GM21717 (cell line): ENCODE data around the gene PCDH9.

Experiments
- ATAC-seq: cut with Tn5 transposase; IDR thresholded peaks from one replicate; pipeline ENCODE4 v1.9.1; 2021; ENCODE audit warnings: mild to moderate bottlenecking, moderate library complexity; ENCODE audit not compliant: unreplicated experiment

Gene PCDH9

DNA sequence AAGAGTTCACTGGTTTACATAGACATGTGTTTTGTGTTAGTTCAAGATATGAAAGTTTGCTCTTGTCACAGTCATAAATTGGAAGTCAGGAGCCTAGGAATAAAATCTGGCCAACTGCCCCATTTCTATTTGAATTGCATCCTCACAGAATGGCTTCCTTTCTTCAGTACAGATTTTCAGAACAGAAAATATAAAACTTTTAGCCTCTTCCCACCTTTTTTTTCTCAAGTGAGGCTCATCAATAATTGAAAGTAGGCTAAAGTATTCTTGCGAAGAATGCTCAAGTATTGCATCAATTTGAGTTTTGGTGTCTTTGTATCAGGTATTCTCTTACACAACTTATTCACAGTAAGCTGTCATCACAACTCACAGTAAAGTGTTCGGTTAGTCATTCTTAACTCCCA is 802.7 kb downstream of the PCDH9 start:
- ATAC-seq, result no peak

DNA sequence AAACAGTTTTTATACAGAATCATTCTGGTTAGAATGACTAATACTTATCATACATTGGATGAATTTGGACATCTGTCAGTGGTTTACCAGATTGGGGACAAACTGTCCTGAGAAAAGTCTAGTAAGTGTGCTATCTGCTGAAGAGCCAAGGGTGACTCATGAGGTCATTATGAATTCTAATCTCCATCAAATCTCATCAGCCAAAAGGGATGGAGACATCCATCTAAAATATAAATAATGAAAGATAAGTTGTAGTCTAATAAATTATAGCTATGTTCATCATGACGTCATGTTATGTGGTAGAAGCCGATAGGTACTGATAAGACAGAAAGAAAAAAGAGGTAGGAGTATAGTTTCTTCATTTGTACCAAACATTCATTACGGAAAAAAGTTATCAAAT is 804.4 kb downstream of the PCDH9 start:
- ATAC-seq, result no peak

DNA sequence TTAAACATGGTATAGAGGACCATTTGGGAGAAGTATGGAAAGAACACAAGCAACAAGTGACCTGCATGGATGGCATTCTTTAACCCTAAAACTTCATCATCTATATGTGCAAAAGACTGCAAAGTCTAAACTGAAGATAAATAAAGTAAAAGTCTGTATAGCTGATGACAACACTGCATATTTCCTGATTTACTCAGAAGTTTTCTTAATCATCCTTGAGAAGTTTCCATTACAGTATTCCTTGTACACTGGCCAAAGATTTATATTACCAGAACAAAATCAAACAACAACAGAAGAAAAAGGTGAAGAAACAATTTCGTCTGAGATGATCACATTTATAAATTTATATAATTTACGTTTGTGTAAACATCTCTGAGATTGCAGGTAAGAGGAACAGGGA is 805.7 kb downstream of the PCDH9 start:
- no peak for ATAC-seq

DNA sequence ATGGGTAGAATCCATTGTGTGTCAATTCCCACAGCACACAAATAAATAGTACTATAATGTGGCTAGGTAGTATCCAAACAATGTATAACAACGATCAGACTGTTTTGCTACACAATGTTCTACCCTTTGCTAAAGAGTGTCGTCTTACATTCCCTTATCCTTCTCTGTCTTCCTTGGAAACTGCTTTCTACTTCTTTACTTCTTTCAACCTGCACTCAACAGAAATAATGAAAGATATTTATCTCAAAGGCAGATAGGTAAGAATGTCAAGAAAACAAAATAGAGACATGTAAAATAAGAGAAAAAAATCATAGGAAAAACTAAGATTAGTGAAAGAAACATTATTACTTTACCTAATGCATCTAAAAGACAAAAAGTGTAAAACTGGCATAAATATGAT is 814.7 kb downstream of the PCDH9 start:
- no peak for ATAC-seq

DNA sequence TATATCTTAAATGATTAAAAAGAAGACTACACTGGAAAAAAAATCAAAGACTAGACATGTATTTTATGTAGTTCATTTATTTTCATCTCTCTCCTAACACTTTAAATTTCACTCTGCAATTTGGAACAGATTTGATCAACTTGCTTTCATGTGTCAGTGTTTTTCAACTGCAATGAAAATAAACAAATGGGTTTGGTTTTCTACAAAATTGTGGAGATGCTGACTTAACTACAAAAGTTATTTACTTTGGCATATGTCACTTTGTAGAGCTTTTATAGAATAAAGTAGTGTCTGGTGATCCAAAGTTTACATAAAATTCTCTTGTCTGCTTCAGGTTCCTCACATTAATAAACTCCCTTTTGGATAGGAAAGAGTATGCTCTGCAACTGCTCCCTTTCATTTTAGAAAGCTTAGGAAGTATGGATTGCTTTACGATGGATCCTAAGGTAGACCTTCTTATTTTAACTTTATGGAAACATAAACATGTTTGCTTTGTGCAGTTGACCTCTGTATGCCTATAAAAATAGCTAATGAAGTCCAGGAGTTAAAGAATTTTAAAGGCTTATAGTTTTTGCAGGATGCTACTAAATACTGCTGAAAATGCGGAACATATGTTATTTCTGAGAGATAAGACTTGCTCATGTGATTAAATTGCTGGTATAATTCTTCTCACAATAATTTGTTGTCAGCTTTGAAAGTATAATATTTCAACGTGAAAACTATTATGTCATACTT is 815.9 kb downstream of the PCDH9 start:
- ATAC-seq, result no peak

DNA sequence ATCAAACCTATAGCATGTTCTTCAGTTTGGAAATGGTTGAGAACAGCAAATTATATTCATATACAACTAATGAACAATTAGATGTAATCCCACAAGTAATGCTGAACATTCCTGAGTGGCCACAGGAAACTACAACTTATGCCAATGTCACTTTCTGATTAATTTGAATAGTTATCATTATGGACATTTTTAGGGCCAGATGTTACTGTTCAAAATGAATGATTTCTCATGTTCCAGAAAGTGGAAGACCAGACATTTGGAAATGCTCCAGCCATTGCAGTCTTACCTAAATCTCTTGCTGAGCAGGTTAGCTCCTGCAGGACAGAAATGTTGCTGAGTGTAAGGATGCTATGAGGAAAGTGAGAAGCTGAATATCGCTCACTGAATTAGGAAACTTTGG is 819.8 kb downstream of the PCDH9 start:
- no peak for ATAC-seq

DNA sequence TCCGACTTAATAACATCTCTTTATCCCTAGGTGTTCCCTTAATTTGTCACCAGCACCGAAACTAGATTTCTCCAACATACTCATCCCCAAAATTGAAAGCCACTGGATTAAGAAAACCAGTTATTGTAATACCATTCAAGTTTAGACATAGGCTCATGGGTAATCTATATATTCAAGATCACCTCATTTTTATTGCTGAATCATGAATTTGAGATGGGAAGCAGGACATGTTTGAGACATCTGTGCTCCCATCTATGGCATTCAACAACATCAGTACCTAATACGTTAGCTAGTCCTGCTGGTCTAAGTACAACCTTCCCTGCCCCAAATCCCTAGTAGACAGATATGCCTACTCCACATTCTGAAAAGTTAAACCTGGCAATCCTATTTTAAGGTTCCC is 820.6 kb downstream of the PCDH9 start:
- ATAC-seq, result no peak

DNA sequence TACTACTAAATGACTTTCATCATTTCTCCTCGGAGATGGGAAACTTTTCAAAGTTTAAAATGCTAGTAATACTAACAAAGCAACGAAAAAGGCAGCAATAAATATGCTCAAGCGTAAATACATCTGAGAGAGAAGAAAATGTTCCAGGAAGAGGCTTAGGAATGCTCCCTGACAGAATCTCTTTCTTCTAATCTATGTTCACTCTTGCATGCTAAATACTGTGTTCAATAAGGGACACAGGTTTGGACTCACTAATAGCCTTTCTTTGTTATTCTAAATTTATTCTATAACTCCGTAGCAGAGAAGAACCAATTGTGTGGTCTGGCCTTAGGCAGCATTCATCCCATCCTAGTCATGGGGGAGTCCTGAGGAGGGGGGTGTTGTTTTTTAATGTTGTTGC is 823.0 kb downstream of the PCDH9 start:
- ATAC-seq, result no peak

DNA sequence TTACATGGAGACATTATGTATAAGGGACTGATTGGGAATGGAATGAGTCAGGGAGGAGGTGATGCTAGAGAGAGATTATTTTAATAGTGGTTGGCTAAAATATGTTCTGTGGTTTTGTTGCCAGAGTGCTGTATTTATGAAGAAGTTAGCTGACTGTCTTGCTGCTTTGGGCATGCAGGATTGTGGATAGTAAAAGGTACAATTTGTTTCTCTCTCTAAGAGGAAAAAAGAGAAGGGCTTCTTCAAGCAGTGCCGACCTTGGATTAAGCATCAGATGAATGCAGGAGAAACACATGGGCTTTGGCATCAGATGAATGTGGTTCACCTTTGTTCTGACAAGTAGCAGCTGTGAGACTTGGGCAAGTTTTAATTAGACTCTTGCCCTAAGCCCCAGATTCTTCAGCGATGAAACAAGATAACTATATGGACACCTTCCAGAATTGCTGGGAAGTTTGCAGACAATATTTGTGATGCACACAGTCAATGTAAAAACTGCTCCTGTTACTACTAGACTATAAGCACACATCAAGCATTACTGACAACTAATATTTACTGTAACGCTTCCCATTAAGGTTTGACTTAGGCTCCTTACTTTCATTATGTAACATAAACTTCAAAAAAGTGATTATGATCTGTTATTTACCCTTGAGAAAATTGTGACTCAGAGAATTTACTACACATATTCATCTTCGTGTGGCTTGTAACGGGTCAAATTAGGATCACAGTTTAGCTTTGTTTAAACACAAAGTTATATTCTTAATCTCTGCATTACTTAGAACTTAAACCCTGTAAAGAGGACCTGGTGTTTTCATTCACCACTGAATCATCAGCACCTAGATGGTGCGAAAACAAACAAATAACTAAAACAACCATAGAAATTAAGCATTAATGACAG is 824.0 kb downstream of the PCDH9 start:
- ATAC-seq, result no peak

DNA sequence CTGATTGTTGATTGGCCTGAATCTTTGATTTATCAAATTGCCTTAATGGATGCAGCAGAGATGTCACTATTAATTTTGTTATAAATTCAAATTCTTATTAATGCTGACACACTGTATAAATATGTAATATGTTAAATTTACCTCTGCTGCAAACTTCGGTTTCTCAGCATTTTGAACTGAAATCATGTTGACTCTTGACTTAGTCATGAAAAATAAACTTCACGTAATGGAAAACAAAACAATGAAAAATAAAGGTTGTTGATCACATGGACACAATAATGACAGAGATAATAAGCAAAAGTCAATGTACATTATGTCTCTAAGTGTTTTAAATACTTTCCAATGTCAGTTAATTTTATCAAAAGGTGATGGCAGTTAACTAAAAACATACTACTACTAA is 827.6 kb downstream of the PCDH9 start:
- ATAC-seq, result no peak

DNA sequence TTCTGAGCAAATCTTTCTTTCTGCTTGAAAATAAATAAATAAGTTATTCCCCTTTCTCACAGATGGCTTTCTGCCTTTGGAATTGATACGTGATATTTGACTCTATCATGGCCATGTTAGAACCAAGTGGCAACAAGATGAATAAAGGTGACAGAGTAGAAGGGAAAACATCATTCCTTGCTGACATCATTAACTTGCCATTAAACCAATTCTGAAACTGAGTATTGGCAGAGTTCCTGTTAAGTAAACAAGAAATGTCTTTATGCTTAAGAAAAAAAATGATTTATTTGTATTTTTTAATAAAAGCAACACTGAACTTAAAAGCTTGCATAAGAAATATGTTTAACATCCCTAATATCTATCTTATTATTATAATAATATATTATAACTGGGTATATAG is 828.1 kb downstream of the PCDH9 start:
- ATAC-seq, result no peak

DNA sequence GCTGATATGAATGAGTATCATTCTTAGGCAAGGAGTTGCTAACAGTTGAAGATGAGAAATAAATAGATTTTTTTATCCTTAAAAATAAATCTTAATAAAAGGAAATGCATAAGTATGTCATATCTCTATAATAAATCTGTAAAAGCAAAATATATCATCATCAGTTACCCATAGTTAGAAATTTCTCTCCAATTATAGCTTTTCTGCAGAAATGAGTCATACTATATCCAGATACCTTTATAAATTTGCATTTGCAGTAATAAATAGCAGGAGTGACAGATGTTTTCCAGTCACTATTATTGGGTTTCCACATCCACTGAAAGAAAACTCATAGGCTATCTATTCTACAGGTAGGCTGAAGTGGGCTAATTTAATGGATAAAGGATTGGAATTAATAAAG is 829.8 kb downstream of the PCDH9 start:
- ATAC-seq, result no peak

DNA sequence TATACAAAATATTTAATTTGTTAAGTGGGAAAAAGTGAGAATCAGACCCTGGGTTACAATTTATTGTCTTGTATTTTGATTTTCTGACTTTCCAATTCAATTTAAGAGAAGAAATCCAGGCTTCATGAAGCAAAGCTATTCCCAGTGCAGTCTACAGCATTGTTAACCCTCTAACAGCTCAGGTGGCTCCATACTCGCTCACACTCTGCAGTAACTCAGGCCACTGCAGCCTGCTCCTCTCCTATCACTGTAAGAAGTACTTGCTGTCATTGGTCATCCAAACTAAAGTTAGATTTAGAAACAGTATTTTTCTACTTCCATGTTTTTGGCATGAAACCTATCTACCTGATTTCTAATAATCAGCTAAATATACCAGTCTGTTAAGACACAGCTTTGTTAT is 830.3 kb downstream of the PCDH9 start:
- ATAC-seq, result no peak

DNA sequence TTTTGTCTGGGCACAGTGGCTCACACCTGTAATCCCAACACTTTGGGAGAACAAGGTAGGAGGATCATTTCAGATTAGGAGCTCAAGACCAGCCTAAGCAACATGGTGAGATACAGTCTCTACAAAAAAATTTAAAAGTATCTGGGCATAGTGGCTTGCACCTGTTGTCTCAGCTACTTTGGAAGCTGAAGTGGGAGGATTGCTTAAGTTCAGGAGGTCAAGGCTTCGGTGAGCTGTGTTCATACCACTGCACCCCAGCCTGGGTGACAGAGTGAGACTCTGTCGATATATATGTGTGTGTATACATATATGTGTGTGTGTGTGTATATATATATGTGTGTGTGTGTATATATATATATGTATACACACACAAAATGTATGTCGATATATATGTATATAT is 833.0 kb downstream of the PCDH9 start:
- ATAC-seq, result no peak

DNA sequence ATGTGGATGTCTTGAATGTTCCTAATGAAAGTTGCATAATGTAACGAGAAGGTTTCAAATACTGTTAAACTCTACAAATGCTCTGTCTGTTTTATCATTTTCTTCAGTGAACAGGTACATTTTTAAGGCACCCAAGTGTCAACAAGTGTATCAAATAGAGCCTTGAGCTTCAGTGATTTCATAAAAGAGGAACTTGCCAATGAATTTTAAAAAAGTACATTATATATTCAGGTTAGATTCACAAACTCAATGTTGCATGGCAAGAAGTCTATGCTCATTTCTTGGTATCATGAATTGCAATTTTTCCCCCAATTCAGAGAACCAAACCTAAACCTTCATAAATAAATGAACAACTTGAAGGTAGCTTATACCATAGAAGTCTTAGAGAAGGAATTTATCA is 838.8 kb downstream of the PCDH9 start:
- ATAC-seq, result no peak

DNA sequence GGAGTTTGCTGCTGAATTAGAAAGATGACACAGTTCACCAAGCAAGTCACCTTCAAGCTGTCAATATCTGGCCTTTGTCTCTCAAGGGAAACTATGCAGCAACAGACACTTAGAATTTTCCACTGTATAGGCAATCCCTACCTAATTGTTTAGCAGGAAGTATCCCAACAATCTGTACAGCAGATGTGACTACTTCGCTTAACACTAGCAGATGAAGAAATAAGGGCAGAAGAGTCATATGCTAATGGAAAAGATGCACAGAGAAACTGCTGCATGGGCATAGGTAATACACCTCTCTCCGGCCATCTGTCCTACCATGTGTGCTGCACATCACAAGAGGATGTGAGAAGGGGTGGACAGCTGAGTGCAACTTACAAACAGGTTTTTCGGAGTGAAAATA is 851.2 kb downstream of the PCDH9 start:
- ATAC-seq, result no peak

DNA sequence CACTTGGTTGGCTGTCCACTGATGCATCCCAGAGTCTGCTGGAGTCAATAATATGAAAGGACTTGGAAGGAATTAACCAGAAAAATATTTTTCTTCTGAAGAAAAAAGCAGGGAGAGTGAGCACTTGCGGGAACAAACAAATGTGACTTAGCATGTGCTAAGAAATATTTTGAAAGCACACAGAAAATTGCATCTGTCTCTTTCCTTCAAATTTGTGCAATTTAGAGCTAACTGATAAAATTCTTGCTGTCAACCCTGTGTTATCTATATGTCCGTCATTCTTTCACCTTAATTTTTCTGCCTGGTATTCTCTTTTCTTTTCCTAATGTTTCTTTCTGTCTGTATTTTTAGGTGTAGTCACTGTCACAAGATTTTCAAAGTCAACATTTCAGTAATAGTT is 852.6 kb downstream of the PCDH9 start:
- ATAC-seq, result no peak

DNA sequence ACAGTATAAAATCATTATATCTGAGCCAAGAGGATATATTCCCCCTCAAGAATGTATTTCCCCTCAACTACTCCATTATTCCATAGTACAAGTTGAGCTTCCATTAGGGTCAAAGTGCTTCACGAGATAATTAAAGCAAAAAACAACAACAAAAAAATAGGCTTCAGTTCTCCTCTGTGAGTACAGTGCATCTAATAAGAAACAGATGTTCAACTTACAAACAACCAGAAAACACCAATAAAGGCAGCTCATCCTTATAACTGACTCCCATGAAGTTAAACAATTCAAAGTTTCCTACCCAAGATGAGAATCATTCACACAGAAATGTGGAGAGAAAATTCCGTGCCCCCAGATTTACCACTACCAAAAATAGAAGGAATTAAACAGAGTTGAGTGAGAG is 854.4 kb downstream of the PCDH9 start:
- ATAC-seq, result no peak

DNA sequence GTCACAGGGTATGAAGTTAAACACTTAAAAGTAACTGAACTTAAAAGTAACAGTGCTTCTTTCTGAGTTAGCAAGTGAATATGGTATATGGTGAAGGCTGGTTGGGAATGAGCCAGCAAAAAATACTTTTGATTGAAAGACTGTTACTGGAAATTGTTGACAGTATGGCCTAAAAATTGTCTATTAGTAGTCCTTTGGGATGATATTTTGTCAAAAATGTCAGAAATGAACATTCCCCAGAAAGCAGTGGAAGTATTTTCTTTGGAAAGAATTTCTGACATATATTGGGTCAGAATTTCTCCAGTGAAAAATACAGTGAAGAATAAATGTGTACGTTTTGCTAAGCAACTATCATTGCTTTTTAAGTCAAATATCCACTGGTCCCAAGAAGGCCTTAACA is 860.5 kb downstream of the PCDH9 start:
- ATAC-seq, result no peak

DNA sequence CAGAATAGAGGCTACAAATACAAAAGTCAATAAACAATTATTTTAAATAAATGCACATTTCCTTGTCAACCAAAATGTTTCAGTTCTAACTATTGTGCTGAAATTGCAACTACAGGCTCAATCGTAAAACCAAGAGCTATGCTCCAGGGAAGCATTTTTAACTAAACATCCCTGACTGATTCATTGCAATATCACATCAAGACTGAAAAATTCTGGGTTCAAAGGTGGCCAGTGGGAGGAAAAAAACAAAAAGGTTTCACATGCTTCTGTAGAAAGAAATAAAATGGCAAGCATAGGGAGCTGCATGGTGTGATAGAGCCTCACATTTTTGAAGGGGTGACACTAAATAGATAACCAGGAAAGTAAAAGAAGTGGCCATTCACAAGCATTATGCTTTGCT is 862.8 kb downstream of the PCDH9 start:
- ATAC-seq, result no peak

DNA sequence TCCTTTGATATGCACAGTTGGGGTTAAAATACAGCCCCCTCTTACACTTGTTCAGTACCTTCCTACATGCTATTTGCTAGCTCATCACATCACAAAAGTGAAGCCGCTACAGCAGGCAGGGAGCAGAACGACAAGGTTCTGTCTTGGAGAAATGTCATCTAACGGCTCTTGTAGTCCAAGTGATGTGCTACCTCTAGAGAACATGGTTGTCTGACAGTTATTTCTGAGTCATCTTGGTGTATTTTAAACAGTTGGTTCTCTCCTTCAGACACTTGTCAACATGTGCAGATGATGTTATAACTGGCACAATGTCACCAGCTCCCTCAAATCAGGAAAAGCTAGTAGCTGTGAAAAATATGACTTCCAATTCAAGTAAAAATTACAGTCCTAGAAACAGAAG is 865.0 kb downstream of the PCDH9 start:
- no peak for ATAC-seq

DNA sequence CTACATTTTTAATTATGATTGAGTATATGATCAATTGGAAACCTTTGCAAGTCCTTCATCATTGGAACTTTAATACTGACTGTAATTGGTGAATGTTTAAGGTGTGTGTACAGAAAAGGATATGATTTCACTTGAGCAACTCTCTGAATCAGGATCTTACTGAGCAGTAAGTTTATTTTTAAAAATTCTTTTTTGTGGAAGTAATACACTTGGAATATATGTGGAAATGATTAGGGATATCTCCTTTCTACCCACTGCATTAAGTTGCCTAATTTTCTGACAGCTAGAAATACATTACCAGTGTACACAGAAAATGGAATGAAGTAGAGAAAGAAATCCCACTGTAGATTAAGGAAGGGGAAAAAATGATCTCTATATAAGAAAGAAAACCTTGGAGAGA is 865.8 kb downstream of the PCDH9 start:
- ATAC-seq, result no peak
